Thyroid gland (tissue), 4 donors: ENCODE measurements around the gene FAM118A.

Source experiments
- POLR2A ChIP-seq, 2 donors: fragments of 450-650 bp; IDR thresholded peaks; one replicate each; pipeline ENCODE4 v1.6.1; 2017; ENCODE audit warnings: antibody characterized with exemption in 2 of 2, mild to moderate bottlenecking in 2 of 2, moderate library complexity in 1 of 2
- TF ChIP-seq, protein P1 (sequence below), 6 experiments: fragments of 200-600 bp in 3 of 6; fragments of 450-650 bp in 3 of 6; sonication (generic) in 3 of 6; IDR thresholded peaks; one replicate each; pipeline ENCODE4 v1.5.1; 2016 to 2019; ENCODE audit warnings: antibody characterized with exemption in 6 of 6, mild to moderate bottlenecking in 2 of 6, inconsistent platforms in 1 of 6, moderate library complexity in 1 of 6

DNA sequence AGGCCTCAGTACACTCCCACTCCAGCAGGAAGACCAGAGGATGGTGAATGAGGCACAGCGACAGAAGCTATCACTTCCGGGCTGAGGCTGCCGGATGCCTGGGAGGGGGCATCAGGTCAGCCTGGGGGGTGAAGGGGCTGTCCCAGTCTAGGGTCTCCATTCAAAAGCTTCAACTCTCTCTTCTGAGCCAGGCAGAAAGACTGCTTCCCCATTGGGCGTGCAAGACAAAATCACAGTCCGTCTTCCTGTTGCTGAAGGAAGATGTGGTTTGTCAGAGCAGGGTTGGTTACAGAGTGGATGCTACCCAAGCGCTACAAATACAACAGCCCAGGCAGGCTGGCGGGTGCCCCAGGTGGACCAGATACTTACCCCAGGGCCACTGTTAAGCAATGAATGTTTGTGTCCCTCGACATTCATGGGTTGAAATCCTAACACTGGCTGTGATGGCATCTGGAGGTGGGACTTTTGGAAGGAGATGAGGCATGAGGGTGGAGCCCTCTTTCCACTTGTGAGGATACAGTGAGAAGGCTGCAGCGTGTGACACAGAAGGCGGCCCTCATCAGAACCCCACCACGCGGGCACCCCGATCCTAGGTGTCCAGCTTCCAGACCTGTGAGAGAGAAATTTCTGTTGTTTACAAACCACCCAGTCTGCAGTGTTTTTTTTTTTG, 13.0 kb upstream of the FAM118A start:
- TF ChIP-seq, protein P1, sequence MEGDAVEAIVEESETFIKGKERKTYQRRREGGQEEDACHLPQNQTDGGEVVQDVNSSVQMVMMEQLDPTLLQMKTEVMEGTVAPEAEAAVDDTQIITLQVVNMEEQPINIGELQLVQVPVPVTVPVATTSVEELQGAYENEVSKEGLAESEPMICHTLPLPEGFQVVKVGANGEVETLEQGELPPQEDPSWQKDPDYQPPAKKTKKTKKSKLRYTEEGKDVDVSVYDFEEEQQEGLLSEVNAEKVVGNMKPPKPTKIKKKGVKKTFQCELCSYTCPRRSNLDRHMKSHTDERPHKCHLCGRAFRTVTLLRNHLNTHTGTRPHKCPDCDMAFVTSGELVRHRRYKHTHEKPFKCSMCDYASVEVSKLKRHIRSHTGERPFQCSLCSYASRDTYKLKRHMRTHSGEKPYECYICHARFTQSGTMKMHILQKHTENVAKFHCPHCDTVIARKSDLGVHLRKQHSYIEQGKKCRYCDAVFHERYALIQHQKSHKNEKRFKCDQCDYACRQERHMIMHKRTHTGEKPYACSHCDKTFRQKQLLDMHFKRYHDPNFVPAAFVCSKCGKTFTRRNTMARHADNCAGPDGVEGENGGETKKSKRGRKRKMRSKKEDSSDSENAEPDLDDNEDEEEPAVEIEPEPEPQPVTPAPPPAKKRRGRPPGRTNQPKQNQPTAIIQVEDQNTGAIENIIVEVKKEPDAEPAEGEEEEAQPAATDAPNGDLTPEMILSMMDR (IDR thresholded peaks at IDR 0.05): no peak
- no peak for TF ChIP-seq POLR2A (IDR thresholded peaks at IDR 0.05)
